GM13976 (cell line): ENCODE measurements around the gene WNT9A.

Experiments
- DNase-seq: peaks from one replicate; pipeline ENCODE4 v3.0.0; 2012; ENCODE audit warnings: low spot score
- CTCF ChIP-seq: IDR thresholded peaks from 2 replicates; pipeline ENCODE4 v1.5.1; 2012; ENCODE audit warnings: borderline replicate concordance, mild to moderate bottlenecking; ENCODE audit not compliant: insufficient read depth; ENCODE audit errors: extremely low read depth, missing control alignments, control extremely low read depth
- in situ Hi-C: fragments of 300-500 bp; cut with MboI; formaldehyde crosslinking; loops from one replicate; pipeline ENCODE4 v1.12.0; 2022; ENCODE audit warnings: low sequenced_read_pairs, mixed read lengths, inconsistent platforms; ENCODE audit not compliant: unreplicated experiment

WNT9A gene

GRCh38 chr1:227891223-227891954 lies 56.3 kb downstream of the WNT9A start:
- in situ Hi-C loops: no loop called here
- DNase-seq: no peak
- no peak for TF ChIP-seq CTCF

GRCh38 chr1:227890451-227891222 lies 57.1 kb downstream of the WNT9A start:
- in situ Hi-C loops: no loop called here
- DNase-seq: no peak
- TF ChIP-seq CTCF: no peak

GRCh38 chr1:227889863-227890405 lies 57.8 kb downstream of the WNT9A start:
- in situ Hi-C loops: no loop called here
- TF ChIP-seq CTCF: no peak
- no peak for DNase-seq

- in situ Hi-C loops: no loop called here
- no peak for DNase-seq
Observed at GRCh38 chr1:227889047-227889862, 58.5 kb downstream of the WNT9A start.

GRCh38 chr1:227888404-227889046 lies 59.2 kb downstream of the WNT9A start:
- in situ Hi-C loops: no loop called here
- no peak for TF ChIP-seq CTCF

More at GRCh38 chr1:227889047-227889862, 58.5 kb downstream of the WNT9A start:
- no peak for TF ChIP-seq CTCF

More at GRCh38 chr1:227888404-227889046, 59.2 kb downstream of the WNT9A start:
- DNase-seq: no peak
